H1 (cell line): ENCODE data around the gene METTL5. TPM values are rescaled to one million over a fixed set of nuclear protein-coding genes. Genes with fewer than 3 reads are reported as not detected.

Experiments used
- GABPA ChIP-seq: IDR thresholded peaks from 2 replicates; pipeline ENCODE4 v1.6.1; 2011; ENCODE audit warnings: mild to moderate bottlenecking, low read length, moderate library complexity, borderline replicate concordance; ENCODE audit not compliant: insufficient read depth
- GTF2F1 ChIP-seq: IDR thresholded peaks from 2 replicates; pipeline ENCODE4 v1.6.1; 2012; ENCODE audit warnings: low read depth, low read length, improper control_type of control experiment, borderline replicate concordance
- PHF8 ChIP-seq: fragments of 200-600 bp; sonication (generic); conservative IDR thresholded peaks from 2 replicates; pipeline ENCODE4 v1.7.1; 2012; ENCODE audit warnings: low read depth, mild to moderate bottlenecking, inconsistent platforms, low read length, moderate library complexity
- SIRT6 ChIP-seq: IDR thresholded peaks from one replicate; pipeline ENCODE4 v1.7.1; 2012; ENCODE audit warnings: low read length, inconsistent platforms
- polyA plus RNA-seq, 7 experiments: library from polyadenylated mRNA; depleted of rRNA in 3 of 7; stranded (reverse) in 5 of 7; unstranded in 2 of 7; fragments of >200 nt in 5 of 7; fragments of 200-250 nt in 2 of 7; gene quantifications; 1 replicate in 5 of 7; 2 replicates in 1 of 7; 4 replicates in 1 of 7; pipeline versions ENCODE4 v1.2.1 to v1.2.3, GENCODE V29; 2011 to 2013; ENCODE audit warnings: missing spikeins in 2 of 7, mixed read lengths in 2 of 7
- total RNA-seq: library from RNA; stranded (reverse); fragmentation: NEBNext Ultra II Directional; extraction: Animal tissue kit (Norgen Biotek cat#: 25700); gene quantifications from 2 replicates; pipeline ENCODE4 v1.2.1, GENCODE V29; 2021

METTL5 gene
- total and polyA plus RNA-seq, 2 of the 8 experiments (the other 6 are each of a cell fraction or from before 2014, with no cell fraction given), result 34.5 to 74.1 TPM

DNA sequence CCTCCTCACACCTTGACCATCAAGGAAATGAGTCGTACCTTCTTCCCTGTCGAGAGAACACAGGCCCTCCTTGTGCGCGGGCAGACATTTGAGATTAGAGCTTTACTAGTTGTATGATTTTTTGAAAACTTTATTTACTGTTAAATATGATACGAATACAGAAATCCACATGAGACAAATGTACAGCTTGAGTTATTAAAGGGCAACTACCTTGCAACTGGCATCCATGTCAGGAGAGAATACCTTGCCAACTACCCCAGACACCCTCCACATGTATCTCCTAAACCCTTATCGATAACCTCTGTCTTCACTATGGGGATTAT lies 62.8 kb downstream of the METTL5 start (continued):
- TF ChIP-seq PHF8, result no peak
- TF ChIP-seq GABPA, result no peak
- TF ChIP-seq SIRT6, result no peak
- TF ChIP-seq GTF2F1, result no peak
- TF ChIP-seq, all 59 proteins: peak for 0

Other genes with a start within 250 kb of the METTL5 start
- gene PPIG, start 240.6 kb downstream of the METTL5 start, total RNA-seq, result 65.7 and 71.0 TPM in 2 replicates
- 10.2 and 14.7 TPM in 2 replicates for gene PPIG, start 240.6 kb downstream of the METTL5 start, polyA plus RNA-seq (2011; rRNA removed)
- 0.37 and 0.86 TPM in 2 replicates for gene CFAP210, start 130.5 kb downstream of the METTL5 start, total RNA-seq
- 0.03 and 0.06 TPM in 2 replicates for gene CFAP210, start 130.5 kb downstream of the METTL5 start, polyA plus RNA-seq (2011; rRNA removed)
- gene PHOSPHO2, start 130.4 kb downstream of the METTL5 start, total RNA-seq, result 8.5 and 9.5 TPM in 2 replicates
- gene PHOSPHO2, start 130.4 kb downstream of the METTL5 start, polyA plus RNA-seq (2011; rRNA removed), result 1.9 and 2.4 TPM in 2 replicates
- 63.8 and 67.0 TPM in 2 replicates for gene KLHL23, start 91.1 kb downstream of the METTL5 start, total RNA-seq
- 16.4 and 28.1 TPM in 2 replicates for gene KLHL23, start 91.1 kb downstream of the METTL5 start, polyA plus RNA-seq (2011; rRNA removed)
- gene SSB, start 26.0 kb downstream of the METTL5 start, total RNA-seq, result 263 and 270 TPM in 2 replicates
- 32.2 and 60.8 TPM in 2 replicates for gene SSB, start 26.0 kb downstream of the METTL5 start, polyA plus RNA-seq (2011; rRNA removed)
- gene UBR3, start 2.5 kb upstream of the METTL5 start, total RNA-seq, result 16.4 and 17.7 TPM in 2 replicates
- 2.3 and 3.7 TPM in 2 replicates for gene UBR3, start 2.5 kb upstream of the METTL5 start, polyA plus RNA-seq (2011; rRNA removed)